Activated T-cell treated with anti-CD3 and anti-CD28 coated beads for 24 hours (primary cell): Measurements from ENCODE around the gene IQSEC2.

Source experiments
- DNase-seq: peaks from one replicate; pipeline ENCODE4 v3.0.0-alpha.2; 2020; ENCODE audit warnings: low read depth

The IQSEC2 gene

DNA sequence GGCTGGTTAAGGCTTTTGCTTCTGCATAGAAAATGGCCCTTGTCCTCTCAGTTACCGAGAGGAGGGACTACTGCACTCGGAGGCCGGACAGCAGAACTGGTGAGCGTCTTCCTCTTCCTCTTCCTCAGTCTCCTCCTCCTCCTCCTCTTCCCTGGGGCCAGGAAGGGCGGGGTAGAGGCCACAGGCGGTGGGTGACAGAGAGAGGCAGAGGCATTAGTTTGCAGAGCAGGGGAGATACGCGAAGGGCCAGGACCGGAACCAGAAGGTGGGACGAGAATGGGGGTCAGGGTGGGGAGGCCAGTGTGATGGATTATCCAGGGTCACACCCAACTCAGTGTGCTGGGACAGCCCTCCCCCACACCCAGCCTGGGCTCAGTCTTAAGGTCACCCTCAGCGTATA is 14.5 kb downstream of the IQSEC2 start:
- DNase-seq = no peak

DNA sequence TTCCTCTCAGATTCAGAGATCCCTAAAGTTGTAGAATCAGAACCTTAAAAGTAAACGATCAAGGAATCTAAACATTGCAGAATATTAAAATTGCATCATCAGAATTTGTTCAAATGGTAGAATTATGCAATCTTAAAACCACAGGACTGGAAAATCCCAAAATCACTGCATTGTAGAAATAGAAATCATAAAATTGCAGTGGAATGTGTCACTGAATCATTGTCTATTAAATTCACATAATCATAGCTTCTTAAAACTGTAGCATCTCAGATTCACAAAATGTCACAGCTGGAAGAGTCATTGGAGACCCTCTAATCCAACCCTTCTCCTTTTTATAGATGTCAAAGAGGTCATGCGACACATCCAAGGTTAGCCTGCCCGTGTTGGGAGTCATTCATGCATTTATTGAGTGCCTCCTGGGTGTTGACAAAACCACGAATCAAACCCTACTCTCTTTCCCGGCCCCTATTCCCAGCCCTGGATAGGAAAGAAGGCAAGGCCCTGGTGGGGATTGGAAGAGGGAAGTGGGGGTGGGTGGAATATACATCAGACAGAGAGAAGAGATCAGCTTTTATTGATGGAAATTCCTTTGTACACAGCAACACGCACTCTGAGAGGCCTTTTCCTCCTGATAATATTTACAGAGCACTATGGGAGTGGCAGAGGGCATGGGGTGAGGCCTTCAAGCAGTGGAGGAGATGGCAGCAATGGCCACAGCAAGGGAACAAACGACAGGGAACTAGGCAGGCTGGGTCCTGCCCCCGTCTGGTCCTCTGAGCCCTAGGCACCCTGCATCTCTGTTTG is 15.4 kb downstream of the IQSEC2 start:
- DNase-seq = no peak

DNA sequence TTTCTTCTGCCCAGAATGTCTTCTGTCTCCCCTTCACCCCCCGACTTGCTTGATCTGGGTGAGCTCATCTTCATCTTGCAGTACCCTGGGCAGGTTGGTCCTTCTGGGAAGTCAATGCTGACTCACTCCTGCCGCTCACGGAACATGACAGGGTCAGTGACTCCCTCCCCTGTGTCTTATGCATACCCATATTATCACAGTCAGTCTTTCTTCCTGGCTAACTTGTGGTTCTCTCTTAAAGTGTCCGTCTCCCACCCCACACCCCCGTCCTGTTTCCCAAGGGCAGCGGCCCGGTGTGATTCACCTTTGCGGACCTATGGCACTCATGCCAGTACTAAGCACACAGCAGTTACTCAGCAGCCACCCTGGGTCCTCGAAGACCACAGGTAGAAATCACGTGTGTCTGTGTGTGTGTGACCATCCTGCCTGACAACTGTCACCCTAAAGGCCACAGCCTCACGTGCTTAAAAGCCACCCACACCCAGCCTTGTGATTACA is 17.7 kb downstream of the IQSEC2 start:
- no peak for DNase-seq

DNA sequence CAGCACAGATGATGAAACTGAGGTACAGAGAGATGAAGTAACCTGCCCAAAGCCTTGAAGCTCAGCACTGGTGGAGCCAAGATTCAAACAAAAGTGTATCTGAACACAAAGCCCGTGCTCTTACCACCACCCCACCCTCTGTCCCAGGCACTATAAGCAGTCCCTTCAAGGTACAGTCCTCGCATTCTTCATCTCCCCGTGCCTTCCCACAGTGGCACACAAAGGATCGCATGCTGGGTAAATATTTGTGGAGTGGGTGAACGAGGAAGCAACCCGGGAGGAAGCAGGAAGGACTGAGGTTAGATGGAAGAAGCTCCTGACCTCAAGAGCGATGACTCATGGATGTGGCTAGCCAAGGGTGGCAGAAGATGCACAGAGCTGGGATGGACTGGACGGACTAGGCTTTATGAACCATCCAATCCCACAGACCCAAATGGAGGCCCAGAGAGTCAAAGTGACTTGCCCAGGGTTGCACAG is 18.4 kb downstream of the IQSEC2 start:
- DNase-seq = no peak

DNA sequence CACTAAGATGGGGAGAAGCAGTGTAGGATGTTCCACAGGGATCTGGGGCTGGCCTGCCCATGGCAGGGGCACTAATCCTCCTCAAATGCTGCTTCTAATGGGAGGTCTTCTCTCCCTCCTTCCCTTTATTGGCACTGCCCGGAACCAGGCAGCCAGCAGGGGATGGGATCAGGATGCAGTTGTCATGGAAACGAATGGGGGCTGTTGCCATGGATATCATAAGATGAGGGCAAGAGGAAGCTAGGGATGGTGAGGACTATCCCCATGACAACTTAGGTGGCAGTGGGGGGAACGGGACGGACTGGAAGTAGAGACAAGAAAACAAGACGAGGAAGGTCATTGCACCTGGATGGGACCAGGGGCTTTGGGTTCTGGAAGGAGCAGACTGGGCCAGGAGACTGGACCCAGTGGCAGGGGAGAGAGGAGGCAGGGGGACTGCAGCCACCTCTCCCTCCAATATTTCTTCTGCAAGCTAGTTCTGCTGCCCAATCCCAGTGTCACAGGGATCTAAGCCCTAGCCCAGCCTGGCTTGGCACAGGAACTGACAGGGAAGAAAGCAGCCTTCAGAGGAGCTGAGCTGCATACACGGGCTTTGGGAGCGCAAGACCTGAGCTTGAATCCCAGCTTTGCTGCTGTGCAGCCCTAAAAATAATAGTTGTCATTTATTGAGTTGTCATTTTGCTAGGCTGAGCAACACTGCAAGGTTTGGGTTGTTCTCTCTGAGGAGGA is 19.0 kb downstream of the IQSEC2 start:
- DNase-seq = no peak

DNA sequence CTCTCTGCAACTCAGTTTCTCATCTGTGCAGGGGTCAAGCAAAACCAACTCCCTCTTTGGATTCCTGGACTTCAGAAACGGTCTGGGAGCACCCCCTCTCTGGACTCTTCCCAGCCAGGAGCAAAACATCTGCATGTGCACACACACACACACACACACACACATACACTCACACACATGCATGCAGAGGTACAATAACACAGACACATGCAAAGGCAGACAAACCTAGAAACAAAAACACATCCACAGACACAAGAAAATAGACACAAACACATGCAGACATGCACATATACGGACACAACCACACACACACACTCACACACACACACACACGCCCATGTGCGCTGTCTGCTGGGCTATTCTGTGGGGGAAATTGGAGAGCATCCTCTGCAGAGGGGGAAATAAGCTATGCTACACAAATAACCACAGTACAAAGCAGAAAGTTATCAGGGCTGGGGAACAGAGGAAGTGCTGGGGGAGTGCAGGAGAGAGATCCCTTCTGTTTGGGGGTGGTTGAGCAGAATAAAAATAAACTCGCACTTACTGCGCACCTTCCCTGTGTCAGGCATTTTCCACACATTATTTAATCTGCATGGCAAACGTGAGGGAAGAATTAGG is 19.9 kb downstream of the IQSEC2 start:
- no peak for DNase-seq

DNA sequence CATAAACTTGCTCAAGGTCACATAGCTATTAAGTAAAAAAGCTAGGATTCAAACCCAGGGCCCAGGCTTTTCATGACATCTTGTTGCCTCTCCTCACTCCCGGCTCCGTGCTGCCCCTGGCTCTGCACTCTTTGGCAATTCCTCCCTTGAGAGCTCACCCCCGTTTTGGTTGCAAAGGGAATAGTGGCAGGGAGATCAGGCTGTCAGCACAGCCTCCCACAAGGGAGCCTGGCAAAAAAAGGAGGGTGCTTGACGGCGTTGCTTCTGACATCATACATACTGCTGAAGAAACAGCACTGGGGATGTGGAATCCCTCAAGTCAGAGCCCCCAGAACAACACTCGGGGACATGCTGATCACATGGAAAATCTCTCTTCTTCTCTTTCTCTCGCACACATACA is 20.5 kb downstream of the IQSEC2 start:
- DNase-seq = no peak

DNA sequence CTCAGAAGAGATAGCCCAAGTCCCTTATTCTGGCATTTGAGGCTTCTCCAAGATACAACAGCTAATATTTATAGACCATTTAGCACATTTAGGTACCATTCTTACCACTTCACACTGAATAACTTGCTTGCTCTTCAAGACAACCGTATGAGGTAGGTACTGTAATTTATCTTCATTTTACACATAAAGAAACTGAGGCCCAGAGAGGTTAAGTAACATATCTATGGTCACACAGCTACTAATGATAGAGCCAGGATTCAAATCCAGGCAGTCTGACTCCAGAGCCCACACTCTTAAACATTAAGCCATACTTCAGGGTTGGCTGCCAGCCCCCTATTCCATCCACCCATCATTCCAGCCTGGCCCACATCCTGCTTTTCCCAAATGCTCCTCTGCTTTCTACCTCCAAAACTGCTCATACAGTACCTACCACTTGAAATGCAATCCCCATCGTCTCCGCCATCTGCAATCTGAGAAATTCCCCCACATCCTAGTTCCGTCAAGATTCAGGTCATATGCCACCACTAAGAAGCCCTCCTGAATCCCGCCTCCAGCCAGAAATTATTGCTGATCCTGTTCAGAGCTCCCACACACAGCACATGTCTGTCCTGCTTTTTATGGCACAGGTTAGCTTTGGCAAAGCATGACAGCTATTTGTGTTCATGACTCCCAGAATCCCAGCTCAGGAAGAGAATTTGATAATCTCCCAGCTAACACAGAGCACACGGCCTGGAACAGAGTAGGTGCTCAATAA is 23.5 kb downstream of the IQSEC2 start:
- DNase-seq = no peak

DNA sequence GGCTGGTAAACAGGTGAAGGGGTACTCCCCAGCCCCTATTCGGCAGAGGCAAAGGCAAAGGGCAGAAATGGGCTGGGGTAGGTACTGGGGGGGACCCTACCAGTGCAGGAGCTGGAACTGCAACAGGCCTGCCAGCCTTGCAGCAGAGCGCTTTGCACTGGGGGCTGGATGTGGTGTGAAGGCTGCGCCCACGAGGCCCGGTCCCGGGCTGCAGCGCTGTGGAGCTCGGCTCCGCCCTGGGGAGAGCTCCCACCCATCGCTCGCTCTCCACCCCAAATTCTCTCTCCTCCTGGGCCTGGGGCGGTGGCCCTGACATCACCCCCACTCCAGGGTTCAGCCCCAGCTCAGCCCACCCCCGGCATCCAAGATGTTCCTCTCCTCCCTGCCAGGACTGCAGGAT is 24.2 kb downstream of the IQSEC2 start:
- DNase-seq = no peak

DNA sequence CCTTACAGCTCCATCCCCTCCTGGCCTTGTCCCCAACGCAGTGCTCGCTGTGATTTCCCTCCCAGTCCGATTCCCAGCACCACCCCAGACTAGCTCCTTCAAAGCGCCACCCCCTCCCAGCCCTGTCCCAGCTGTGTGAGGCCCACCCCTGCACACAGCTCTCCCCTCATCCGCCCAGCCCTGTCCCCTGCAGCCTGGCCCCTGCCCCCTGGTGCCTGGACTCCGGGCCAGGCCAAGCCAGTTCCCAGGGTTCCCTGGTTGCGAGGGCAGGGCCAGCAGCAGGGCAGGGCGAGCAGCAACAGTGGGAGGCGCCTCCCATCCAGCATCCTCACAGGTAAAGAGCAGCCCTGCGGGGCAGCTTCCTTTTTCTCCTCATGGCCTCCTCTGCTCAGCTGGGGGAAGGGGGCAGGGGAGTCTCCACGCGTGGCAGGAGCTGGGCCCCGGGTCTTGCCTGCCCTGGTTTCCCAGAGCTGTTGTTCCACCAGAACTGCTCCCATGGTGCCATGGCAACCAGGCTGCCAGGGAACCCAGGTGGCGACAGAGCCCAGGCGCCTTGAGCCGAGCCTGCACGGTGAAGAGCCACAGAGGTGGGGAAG is 24.8 kb downstream of the IQSEC2 start:
- DNase-seq = no peak

DNA sequence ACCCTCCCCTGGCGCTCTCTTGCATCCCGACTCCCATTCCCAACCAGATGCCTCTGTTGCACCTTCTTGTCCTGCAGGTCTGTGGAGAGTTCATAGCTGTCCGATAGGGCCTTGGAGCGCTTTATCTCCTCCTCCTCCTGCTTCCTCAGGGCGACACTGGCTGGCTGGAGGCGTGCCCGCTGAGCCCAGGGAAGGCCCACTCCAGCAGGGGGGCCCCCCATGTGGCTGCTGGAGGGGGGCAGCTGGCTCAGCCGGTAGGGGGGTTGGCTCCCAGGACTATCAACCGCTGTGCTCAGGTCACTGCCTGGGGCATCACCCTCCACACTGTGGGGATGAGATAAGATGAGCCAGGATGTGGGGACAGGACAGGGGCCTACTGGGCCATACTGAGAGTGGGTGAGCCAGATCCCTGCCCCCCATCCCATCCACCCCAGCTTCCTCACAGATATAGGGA is 25.6 kb downstream of the IQSEC2 start:
- no peak for DNase-seq

DNA sequence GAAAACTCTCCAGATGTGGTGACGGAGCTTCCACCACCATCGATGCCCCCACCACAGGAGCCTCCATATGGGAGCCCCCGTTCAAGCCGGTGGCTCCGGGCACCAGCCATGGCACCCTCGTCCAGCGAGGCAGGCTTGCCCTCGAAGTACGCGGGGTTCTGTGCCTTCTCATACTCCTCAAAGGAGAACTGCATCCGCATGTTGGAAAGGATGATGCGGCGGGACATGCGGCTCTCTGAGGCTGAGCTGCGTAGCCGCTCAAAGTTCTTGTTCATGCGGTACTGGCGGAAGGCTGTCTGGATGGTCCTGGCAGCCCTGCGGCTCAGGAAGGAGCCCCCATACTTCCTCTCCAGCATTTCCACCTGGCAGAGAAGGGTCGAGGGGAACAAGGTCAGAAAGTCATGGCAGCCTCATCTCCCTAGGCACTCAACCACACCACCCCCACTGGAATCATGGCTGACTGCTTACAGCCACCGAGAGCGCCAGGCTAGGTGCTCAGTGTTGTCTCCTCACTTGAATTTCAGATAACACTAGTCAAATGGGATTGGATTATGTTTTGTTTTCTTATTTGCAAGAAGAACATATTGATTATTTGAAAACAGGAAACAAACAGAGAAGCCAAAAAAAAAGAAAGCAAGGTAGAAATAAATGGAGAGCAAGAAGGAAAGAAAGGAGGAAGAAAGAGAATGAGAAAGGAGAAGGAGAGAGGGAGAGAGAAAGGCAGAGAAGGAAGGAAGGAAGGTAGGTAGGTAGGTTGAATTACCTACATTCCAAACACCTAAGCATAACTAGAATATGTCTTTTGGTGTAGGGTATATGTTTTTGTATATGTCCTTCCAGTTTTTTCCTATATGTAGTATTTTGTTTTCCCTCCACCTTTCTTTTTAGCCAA is 26.6 kb downstream of the IQSEC2 start:
- no peak for DNase-seq

DNA sequence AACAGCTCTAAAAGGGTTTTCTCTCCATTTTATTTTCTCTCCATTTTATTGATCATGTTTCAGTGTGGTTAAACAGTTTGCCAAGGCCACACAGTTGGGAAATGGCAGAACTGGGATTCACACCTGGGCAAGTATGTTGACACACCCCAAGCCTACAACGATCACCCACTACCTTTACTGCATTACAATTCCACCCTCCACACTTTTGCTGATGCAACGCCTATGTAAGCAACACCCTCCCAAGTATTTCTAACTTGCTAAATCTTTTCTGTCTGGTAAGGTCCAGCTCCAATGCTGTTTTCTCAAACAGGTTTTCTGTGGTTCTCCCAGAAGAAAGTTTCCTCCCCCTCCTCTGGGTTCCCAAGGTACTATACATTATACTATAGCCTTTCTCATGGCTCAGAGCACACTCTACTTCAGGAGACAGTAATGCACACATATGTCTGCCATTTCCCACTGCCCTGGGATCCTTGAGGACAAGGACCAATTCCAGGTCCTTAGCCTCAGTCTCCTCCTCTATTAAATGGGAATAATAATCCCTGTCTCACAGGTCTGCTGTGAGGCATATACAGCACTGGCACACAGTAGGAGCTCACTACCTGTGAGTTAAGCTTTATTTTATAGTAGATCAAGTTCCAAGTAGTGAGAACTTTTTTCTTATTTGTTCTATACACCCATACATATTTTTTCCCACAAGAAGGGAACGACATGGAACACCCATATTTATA is 27.9 kb downstream of the IQSEC2 start:
- no peak for DNase-seq

DNA sequence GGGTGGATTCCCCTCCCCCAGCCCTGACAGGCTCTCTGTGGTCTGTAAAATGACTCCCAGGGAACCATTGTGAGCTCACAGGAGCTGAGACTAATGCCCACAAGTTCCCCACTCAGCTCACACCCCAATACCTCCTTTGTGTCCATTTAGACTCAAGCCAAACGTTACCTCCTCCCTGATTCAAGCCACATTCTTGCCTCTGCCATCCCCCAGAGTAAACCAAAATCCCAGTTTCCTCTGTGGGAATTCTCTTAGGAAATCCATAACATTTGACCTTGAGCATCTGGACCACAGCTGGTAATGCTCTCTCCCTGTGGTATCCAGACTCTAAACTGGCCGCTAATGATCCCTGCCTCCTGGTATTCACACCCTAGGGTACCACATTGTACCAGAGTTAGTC is 30.1 kb downstream of the IQSEC2 start:
- DNase-seq = no peak

DNA sequence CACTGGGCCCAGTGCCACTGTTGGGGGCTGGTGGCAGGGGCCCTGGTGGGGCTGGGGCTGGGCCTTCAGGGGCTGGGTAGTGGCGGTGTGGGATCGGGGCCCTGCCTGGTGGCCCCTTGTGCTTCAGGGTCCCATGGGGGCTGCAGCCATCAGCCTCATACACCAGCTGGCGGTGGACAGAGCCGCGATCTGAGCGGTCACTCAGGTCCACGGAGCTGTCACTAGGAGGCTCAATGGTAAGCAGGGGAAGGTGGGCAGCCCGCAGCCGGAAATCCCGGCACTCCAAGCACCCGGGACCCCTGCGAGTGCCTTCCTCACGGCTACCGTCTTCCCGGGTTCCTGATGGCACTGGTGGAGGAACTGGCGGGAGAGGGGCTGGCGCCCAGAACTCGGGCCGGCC is 30.8 kb downstream of the IQSEC2 start:
- DNase-seq = no peak

DNA sequence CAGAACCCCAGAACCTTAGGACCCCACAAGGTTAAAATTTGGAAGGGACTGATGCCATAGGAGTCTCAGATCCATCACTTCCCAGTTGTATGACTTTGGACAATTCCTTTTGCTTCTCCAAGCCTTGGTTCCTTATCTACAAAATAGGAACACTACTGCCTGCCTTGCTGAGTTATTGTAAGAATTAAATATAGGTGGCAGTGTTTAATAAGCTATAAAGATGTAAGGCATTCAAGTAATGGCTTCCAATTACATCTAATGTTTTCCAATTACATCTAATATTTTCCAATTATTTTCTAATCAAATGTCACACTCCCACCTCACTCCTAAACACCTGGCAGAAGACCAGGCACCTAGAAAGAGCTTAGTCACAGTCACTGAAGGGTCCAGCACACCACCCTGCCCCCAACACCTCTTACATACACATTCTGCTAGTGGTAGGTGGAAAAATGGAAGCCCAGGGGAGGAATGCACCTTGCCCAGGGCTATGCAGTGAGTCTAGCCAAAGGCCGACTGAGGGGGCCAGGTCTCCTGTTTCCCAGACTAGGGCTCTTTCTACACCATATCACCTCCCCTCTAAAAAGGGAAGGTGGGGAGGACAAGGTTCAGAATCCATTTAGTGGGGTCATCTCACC is 31.9 kb downstream of the IQSEC2 start:
- DNase-seq = no peak

DNA sequence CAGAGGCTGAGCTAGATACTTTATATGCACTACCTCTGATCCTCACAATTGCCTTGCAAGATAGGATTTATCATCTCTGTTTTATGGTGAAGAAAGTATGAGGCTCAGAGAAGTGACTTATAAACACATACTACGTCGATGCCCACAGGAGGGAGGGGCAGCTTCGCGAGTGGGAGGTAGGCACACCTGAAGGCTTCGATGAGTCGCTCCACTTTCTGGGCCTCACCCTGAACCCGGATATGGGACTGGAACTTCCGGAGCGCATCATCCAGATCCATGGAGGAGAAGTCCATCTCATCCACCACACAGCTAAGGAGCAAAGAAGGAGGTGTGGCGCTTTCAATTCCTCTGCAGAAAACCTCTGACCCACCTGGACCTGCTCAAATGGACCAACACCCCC is 33.5 kb downstream of the IQSEC2 start:
- DNase-seq = no peak

DNA sequence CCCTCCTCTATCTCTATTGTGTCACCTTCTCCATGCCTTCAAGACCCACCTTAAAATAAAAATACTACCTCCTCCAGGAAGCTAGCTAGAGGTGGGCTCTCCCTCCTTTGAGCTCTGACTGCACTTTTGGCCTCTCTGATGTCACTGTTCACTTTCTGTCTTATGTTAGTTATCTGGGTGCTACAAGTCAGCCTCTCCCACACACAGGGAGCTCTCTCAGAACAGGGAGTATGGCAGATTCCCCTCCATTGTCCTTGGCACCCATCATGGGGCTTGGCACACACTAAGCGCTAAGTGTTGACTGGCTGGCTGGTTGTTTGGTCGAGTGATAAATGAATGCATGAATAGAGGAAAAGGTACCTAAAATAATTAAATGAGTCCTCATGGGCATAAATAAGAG is 35.2 kb downstream of the IQSEC2 start:
- DNase-seq = no peak

DNA sequence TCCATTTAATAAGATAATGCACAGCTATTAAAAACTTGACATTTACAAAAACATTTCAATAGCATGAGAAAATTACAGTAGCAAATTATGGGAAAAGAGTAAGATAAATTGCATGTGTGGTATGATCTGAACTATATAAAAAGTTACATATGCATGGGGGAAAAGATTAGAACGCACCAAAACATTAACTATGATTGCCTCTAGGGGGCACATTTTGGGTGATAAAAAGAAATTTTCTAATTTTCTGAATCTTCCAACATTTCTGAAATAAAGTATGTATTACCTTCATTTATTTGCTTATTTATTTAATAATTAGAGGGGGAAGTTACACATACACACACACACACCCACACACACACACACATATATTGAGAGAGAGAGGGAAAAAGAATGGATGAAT is 36.8 kb downstream of the IQSEC2 start:
- DNase-seq = no peak
